Liver (tissue), 9 donors: ENCODE measurements around the gene PPFIBP2. TPM values are rescaled to one million over a fixed set of nuclear protein-coding genes. Genes with fewer than 3 reads are reported as not detected.

Experiments used
- DNase-seq: peaks from one replicate; pipeline ENCODE4 v3.0.0-alpha.2; 2017; ENCODE audit warnings: low spot score
- H3K27ac ChIP-seq, 2 donors: one replicate each; pipeline ENCODE4 v1.7.0; 2013; ENCODE audit warnings: inconsistent platforms in 2 of 2, low read length in 2 of 2, control low read depth in 1 of 2, low read depth in 1 of 2, mild to moderate bottlenecking in 1 of 2
- H3K27me3 ChIP-seq, 4 donors: one replicate each; pipeline versions ENCODE4 v1.6.1 to v1.7.0; 2013; ENCODE audit warnings: low read length in 3 of 4, inconsistent platforms in 1 of 4, mild to moderate bottlenecking in 1 of 4, moderate library complexity in 1 of 4; ENCODE audit not compliant: control insufficient read depth in 4 of 4, insufficient read depth in 4 of 4
- H3K36me3 ChIP-seq, 4 donors: one replicate each; pipeline versions ENCODE4 v1.6.1 to v1.7.0; 2013; ENCODE audit warnings: low read length in 3 of 4, mild to moderate bottlenecking in 3 of 4, low read depth in 1 of 4, moderate library complexity in 1 of 4; ENCODE audit not compliant: control insufficient read depth in 4 of 4, insufficient read depth in 3 of 4
- H3K4me1 ChIP-seq, 4 donors: one replicate each; pipeline versions ENCODE4 v1.6.1 to v1.7.0; 2013; ENCODE audit warnings: low read length in 3 of 4, mild to moderate bottlenecking in 3 of 4, moderate library complexity in 1 of 4; ENCODE audit not compliant: control insufficient read depth in 4 of 4, insufficient read depth in 4 of 4
- H3K4me3 ChIP-seq, 3 donors: one replicate each; pipeline versions ENCODE4 v1.6.1 to v1.7.0; 2013; ENCODE audit warnings: low read length in 3 of 3, control low read depth in 1 of 3, low read depth in 1 of 3, mild to moderate bottlenecking in 1 of 3
- H3K9ac ChIP-seq, 2 donors: one replicate each; pipeline ENCODE4 v1.7.0; 2013; ENCODE audit warnings: low read length in 2 of 2, mild to moderate bottlenecking in 2 of 2, moderate library complexity in 2 of 2, control low read depth in 1 of 2, low read depth in 1 of 2
- H3K9me3 ChIP-seq, 4 donors: one replicate each; pipeline versions ENCODE4 v1.6.1 to v1.7.0; 2013; ENCODE audit warnings: low read length in 3 of 4; ENCODE audit not compliant: control insufficient read depth in 4 of 4
- EGR1 ChIP-seq, 2 donors: IDR thresholded peaks; 2 replicates each; pipeline ENCODE4 v1.6.1; 2016 to 2018; ENCODE audit warnings: antibody characterized with exemption in 2 of 2, low read depth in 2 of 2
- FOXA1 ChIP-seq: IDR thresholded peaks from 2 replicates; pipeline ENCODE4 v1.6.1; 2016; ENCODE audit warnings: antibody characterized with exemption
- FOXA2 ChIP-seq: IDR thresholded peaks from 2 replicates; pipeline ENCODE4 v1.6.1; 2016; ENCODE audit warnings: antibody characterized with exemption
- GABPA ChIP-seq, 2 donors: IDR thresholded peaks in 1 of 2; conservative IDR thresholded peaks in 1 of 2; 2 replicates each; pipeline ENCODE4 v1.6.1; 2016; ENCODE audit warnings: antibody characterized with exemption in 2 of 2, mild to moderate bottlenecking in 1 of 2, moderate library complexity in 1 of 2
- HNF4A ChIP-seq, 2 donors: conservative IDR thresholded peaks; 2 replicates each; pipeline ENCODE4 v1.6.1; 2016; ENCODE audit warnings: antibody characterized with exemption in 2 of 2, mild to moderate bottlenecking in 2 of 2
- HNF4G ChIP-seq: IDR thresholded peaks from 2 replicates; pipeline ENCODE4 v1.6.1; 2016; ENCODE audit warnings: antibody characterized with exemption
- JUND ChIP-seq, 2 donors: IDR thresholded peaks; 2 replicates each; pipeline ENCODE4 v1.6.1; 2016; ENCODE audit warnings: antibody characterized with exemption in 2 of 2
- MAX ChIP-seq: IDR thresholded peaks from 2 replicates; pipeline ENCODE4 v1.6.1; 2016; ENCODE audit warnings: antibody characterized with exemption
- NR2F2 ChIP-seq: IDR thresholded peaks from 2 replicates; pipeline ENCODE4 v1.6.1; 2016; ENCODE audit warnings: antibody characterized with exemption
- RXRA ChIP-seq, 2 donors: IDR thresholded peaks; 2 replicates each; pipeline ENCODE4 v1.6.1; 2017 to 2018; ENCODE audit warnings: antibody characterized with exemption in 2 of 2, mild to moderate bottlenecking in 1 of 2
- SP1 ChIP-seq: IDR thresholded peaks from 2 replicates; pipeline ENCODE4 v1.6.1; 2018; ENCODE audit warnings: antibody characterized with exemption, mild to moderate bottlenecking
- TAF1 ChIP-seq: conservative IDR thresholded peaks from 2 replicates; pipeline ENCODE4 v1.6.1; 2016; ENCODE audit warnings: antibody characterized with exemption, mild to moderate bottlenecking
- YY1 ChIP-seq: IDR thresholded peaks from 2 replicates; pipeline ENCODE4 v1.6.1; 2016; ENCODE audit warnings: antibody characterized with exemption, mild to moderate bottlenecking
- WGBS: extraction: QIAGEN DNeasy Blood & Tissue Kit; methylation state at CpG from one replicate; pipeline ENCODE4 v1.1.7; 2013; 5-methylcytosine and 5-hydroxymethylcytosine counted together
- polyA plus RNA-seq, 2 donors: library from polyadenylated mRNA; stranded (reverse) in 1 of 2; unstranded in 1 of 2; fragments of 200-250 nt in 1 of 2; fragments of >200 nt in 1 of 2; fragmentation: Nextera tagmentation in 1 of 2; extraction: Ambion mirVana in 1 of 2; gene quantifications; one replicate each; pipeline versions ENCODE4 v1.2.1 to v1.2.3, GENCODE V29; 2013 to 2015
- total RNA-seq, 2 donors: library from RNA; depleted of rRNA; stranded (reverse); fragments of >200 nt; gene quantifications; one replicate each; pipeline ENCODE4 v1.2.3, GENCODE V29; 2014
- TF ChIP-seq, protein P1 (sequence below): IDR thresholded peaks from 2 replicates; pipeline ENCODE4 v1.6.1; 2016; ENCODE audit warnings: antibody characterized with exemption
- TF ChIP-seq, protein P2 (sequence below): IDR thresholded peaks from 2 replicates; pipeline ENCODE4 v1.6.1; 2016; ENCODE audit warnings: antibody characterized with exemption, mild to moderate bottlenecking
- TF ChIP-seq, protein P3 (sequence below): IDR thresholded peaks from 2 replicates; pipeline ENCODE4 v1.6.1; 2016; ENCODE audit warnings: antibody characterized with exemption
- TF ChIP-seq, protein P4 (sequence below): fragments of 150-350 bp; IDR thresholded peaks from 2 replicates; pipeline ENCODE4 v1.5.1; 2017; ENCODE audit warnings: improper control_type of control experiment, low read depth, low read length; ENCODE audit not compliant: missing input control
- donor health status: healthy.
- donor health status: healthy.
- donor health status: healthy.
- donor health status: healthy.
- donor health status: healthy.

Gene PPFIBP2
- total and polyA plus RNA-seq, 4 donors, result 19.6 to 80.0 (median 23.2) TPM

DNA sequence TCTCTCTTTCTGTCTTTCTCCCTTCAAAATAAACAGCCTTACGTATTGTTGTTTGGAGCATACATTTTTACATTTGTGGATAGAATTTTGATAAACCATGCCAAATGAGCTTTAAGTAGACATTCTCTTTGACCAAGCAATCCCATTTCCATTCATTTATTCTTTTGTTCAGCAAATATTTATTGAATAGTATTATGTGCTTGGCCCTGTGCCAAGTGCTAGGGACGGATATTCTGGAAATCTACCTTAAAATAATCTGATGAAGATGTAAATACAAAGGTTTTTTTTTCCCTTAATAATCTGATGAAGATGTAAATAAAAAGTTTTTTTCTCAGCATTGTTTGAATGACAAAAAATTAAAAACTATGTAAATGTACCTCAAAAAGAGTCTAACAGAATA lies 26.4 kb upstream of the PPFIBP2 start:
- Histone ChIP-seq H3K36me3 (peaks cover 0 to 2% (median 0%) of the 10 kb centered on the region in 4 donors), H3K9ac (no peak overlapping the region), H3K4me3 (no peak overlapping the region), H3K27ac (no peak overlapping the region), H3K4me1 (peaks cover 0 to 9% (median 2%) of the 10 kb centered on the region in 4 donors), H3K27me3 (no peaks in the 10 kb centered on the region), H3K9me3 (no peaks in the 10 kb centered on the region)
- WGBS, result 67% methylated on average over 2 of the region's 2 CpGs
- TF ChIP-seq FOXA2 (no peak), GABPA (IDR thresholded peaks at IDR 0.05 in 1 of 2, conservative IDR thresholded peaks at IDR 0.05 in 1 of 2) (no peak), HNF4G (no peak), EGR1 (IDR thresholded peaks at IDR 0.05; ENCODE audit: low read depth in 2 of 2) (no peak), HNF4A (conservative IDR thresholded peaks at IDR 0.05) (no peak), NR2F2 (no peak), TAF1 (no peak), MAX (no peak), JUND (IDR thresholded peaks at IDR 0.05) (no peak), SP1 (no peak), FOXA1 (no peak), RXRA (IDR thresholded peaks at IDR 0.05) (no peak), YY1 (no peak)
- TF ChIP-seq, protein P1, sequence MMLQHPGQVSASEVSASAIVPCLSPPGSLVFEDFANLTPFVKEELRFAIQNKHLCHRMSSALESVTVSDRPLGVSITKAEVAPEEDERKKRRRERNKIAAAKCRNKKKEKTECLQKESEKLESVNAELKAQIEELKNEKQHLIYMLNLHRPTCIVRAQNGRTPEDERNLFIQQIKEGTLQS, result no peak
- TF ChIP-seq, protein P2, sequence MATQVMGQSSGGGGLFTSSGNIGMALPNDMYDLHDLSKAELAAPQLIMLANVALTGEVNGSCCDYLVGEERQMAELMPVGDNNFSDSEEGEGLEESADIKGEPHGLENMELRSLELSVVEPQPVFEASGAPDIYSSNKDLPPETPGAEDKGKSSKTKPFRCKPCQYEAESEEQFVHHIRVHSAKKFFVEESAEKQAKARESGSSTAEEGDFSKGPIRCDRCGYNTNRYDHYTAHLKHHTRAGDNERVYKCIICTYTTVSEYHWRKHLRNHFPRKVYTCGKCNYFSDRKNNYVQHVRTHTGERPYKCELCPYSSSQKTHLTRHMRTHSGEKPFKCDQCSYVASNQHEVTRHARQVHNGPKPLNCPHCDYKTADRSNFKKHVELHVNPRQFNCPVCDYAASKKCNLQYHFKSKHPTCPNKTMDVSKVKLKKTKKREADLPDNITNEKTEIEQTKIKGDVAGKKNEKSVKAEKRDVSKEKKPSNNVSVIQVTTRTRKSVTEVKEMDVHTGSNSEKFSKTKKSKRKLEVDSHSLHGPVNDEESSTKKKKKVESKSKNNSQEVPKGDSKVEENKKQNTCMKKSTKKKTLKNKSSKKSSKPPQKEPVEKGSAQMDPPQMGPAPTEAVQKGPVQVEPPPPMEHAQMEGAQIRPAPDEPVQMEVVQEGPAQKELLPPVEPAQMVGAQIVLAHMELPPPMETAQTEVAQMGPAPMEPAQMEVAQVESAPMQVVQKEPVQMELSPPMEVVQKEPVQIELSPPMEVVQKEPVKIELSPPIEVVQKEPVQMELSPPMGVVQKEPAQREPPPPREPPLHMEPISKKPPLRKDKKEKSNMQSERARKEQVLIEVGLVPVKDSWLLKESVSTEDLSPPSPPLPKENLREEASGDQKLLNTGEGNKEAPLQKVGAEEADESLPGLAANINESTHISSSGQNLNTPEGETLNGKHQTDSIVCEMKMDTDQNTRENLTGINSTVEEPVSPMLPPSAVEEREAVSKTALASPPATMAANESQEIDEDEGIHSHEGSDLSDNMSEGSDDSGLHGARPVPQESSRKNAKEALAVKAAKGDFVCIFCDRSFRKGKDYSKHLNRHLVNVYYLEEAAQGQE, result no peak
- TF ChIP-seq, protein P3, sequence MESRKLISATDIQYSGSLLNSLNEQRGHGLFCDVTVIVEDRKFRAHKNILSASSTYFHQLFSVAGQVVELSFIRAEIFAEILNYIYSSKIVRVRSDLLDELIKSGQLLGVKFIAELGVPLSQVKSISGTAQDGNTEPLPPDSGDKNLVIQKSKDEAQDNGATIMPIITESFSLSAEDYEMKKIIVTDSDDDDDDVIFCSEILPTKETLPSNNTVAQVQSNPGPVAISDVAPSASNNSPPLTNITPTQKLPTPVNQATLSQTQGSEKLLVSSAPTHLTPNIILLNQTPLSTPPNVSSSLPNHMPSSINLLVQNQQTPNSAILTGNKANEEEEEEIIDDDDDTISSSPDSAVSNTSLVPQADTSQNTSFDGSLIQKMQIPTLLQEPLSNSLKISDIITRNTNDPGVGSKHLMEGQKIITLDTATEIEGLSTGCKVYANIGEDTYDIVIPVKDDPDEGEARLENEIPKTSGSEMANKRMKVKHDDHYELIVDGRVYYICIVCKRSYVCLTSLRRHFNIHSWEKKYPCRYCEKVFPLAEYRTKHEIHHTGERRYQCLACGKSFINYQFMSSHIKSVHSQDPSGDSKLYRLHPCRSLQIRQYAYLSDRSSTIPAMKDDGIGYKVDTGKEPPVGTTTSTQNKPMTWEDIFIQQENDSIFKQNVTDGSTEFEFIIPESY, result no peak
- DNase-seq, result no peak

DNA sequence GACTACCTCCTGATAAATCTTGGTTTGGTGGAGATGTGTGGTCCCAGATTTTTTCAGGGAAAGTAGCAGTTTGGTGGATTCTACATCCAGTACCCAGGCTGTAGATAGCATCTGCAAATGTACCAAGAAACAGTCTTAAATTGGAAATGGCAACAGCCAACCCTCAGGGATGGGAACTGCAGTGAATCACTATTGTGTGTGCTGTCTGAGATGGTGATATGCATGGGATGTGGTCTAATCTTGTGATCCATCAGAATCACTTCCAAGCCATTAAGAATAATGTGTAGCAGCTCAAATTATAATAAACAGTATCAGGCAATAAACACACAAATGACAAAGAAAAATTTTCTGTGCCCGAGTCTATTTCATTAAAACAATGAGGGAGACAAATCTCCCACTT lies 25.1 kb upstream of the PPFIBP2 start:
- TF ChIP-seq NR2F2 (no peak), RXRA (IDR thresholded peaks at IDR 0.05) (no peak), JUND (IDR thresholded peaks at IDR 0.05) (no peak), YY1 (no peak), HNF4G (no peak), EGR1 (IDR thresholded peaks at IDR 0.05; ENCODE audit: low read depth in 2 of 2) (no peak), GABPA (IDR thresholded peaks at IDR 0.05 in 1 of 2, conservative IDR thresholded peaks at IDR 0.05 in 1 of 2) (no peak), FOXA1 (no peak), FOXA2 (no peak), TAF1 (no peak)
- TF ChIP-seq, protein P4, sequence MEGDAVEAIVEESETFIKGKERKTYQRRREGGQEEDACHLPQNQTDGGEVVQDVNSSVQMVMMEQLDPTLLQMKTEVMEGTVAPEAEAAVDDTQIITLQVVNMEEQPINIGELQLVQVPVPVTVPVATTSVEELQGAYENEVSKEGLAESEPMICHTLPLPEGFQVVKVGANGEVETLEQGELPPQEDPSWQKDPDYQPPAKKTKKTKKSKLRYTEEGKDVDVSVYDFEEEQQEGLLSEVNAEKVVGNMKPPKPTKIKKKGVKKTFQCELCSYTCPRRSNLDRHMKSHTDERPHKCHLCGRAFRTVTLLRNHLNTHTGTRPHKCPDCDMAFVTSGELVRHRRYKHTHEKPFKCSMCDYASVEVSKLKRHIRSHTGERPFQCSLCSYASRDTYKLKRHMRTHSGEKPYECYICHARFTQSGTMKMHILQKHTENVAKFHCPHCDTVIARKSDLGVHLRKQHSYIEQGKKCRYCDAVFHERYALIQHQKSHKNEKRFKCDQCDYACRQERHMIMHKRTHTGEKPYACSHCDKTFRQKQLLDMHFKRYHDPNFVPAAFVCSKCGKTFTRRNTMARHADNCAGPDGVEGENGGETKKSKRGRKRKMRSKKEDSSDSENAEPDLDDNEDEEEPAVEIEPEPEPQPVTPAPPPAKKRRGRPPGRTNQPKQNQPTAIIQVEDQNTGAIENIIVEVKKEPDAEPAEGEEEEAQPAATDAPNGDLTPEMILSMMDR, result no peak
- TF ChIP-seq, protein P2, result no peak
- WGBS, result 95% methylated on average over 1 of the region's 1 CpG
- H3K4me3 ChIP-seq, result no peak overlapping the region
- H3K9ac ChIP-seq, result no peak overlapping the region
- H3K36me3 ChIP-seq, result peaks cover 0 to 2% (median 0%) of the 10 kb centered on the region in 4 donors
- H3K9me3 ChIP-seq, result no peaks in the 10 kb centered on the region
- H3K27ac ChIP-seq, result no peak overlapping the region
- H3K27me3 ChIP-seq, result no peaks in the 10 kb centered on the region
- peaks cover 0 to 9% (median 2%) of the 10 kb centered on the region in 4 donors for H3K4me1 ChIP-seq
- DNase-seq, result no peak
